ENCODE results near the gene POMT1.

GRCh38 chr9:131487621-131488031, 15.1 kb upstream of the POMT1 start:
- TF ChIP-seq, protein P1, sequence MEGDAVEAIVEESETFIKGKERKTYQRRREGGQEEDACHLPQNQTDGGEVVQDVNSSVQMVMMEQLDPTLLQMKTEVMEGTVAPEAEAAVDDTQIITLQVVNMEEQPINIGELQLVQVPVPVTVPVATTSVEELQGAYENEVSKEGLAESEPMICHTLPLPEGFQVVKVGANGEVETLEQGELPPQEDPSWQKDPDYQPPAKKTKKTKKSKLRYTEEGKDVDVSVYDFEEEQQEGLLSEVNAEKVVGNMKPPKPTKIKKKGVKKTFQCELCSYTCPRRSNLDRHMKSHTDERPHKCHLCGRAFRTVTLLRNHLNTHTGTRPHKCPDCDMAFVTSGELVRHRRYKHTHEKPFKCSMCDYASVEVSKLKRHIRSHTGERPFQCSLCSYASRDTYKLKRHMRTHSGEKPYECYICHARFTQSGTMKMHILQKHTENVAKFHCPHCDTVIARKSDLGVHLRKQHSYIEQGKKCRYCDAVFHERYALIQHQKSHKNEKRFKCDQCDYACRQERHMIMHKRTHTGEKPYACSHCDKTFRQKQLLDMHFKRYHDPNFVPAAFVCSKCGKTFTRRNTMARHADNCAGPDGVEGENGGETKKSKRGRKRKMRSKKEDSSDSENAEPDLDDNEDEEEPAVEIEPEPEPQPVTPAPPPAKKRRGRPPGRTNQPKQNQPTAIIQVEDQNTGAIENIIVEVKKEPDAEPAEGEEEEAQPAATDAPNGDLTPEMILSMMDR (IDR thresholded peaks at IDR 0.05; ENCODE audit: low read length), result no peak
- TF ChIP-seq EZH2phosphoT487 (IDR thresholded peaks at IDR 0.05; ENCODE audit: low read length) (no peak), EZH2 (optimal IDR thresholded peaks at IDR 0.05; ENCODE audit: low read depth, low read length) (no peak)
